ENCODE measurements around the gene MISP. TPM values are rescaled to one million over a fixed set of nuclear protein-coding genes. Genes with fewer than 3 reads are reported as not detected.

MISP gene
- total and polyA plus RNA-seq, 2 of the 8 experiments (the other 6 are each of a cell fraction or from before 2014, with no cell fraction given): 0.43 to 0.45 TPM

DNA sequence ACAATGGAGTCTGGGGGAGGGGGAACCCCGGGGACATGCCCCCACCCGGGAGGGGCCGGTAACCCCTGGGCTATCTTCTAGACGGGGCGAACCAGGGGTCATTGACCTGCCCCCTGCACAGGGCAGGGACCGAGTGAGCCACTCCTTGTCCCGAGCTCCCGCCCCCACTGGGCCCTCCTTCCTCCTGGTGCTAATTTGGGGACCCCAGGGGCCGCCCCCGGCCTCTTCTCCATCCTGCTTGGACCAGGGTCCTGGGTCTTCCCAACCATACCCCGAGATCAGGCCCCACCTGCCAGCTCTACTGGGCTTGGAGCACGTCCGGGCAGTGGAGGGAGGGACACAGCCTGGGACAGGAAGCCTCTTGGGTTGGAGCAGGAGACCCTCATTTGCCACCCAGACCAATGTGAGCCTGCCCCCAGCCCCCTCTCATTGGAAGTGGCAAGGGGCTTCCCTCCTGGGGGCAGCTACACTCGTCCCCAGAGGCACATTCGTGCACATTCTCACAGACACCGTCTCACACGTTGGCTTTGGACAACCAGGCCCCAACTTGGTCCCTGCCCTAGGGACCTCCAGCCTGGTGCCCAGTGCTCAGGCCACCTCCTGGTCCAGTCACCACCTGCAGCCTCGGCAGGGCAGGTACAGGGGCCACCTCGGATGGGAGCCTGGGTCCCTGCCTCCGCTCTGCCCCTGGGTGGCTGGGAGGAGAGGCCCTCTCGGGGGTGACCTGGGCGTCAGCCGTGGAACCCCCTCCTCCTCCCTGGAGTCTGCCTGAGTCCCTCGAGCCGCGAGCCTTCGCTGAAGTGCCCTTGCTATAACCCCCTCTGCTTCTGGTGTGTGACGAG, 3.3 kb upstream of the MISP start:
- H2BK20ac ChIP-seq (ENCODE audit: low read length): no peak overlapping the region
- FAIRE-seq (no peak), DNase-seq (ENCODE audit: low read depth in 1 of 2, low spot score in 2 of 2) (no peak)
- no peaks in the 10 kb centered on the region for H3K23me2 ChIP-seq (ENCODE audit: low read depth, low read length)
- no peak overlapping the region for H4K8ac ChIP-seq (ENCODE audit: extremely low read depth, insufficient read depth, low read length)
- peaks cover 0 to 1% of the 10 kb centered on the region in 2 experiments for H4K20me1 ChIP-seq (replicated peaks in 1 of 2; ENCODE audit: control insufficient read depth in 1 of 2, insufficient read depth in 2 of 2, low read length in 2 of 2)
- no peak overlapping the region for H2BK120ac ChIP-seq (replicated peaks; ENCODE audit: low read depth, low read length)
- no peak overlapping the region for H3K4me2 ChIP-seq (ENCODE audit: insufficient read depth in 1 of 2, low read depth in 2 of 2, low read length in 2 of 2)
- CTCF ChIA-PET (ENCODE audit: partially characterized antibody): no interaction called here
- peaks cover 5 to 14% of the 10 kb centered on the region in 2 experiments; a peak in 2 of 4 replicates for H3K9me3 ChIP-seq (ENCODE audit: insufficient read depth in 2 of 2, low read depth in 1 of 2, low read length in 1 of 2)
- H3K4me3 ChIP-seq (ENCODE audit: extremely low read depth in 1 of 4, insufficient read depth in 2 of 4, low read depth in 3 of 4, low read length in 4 of 4): no peak overlapping the region
- peak overlapping the region; percentile 71; the same call in 1 of the 2 replicates for H2BK5ac ChIP-seq (ENCODE audit: low read depth, low read length)
- no peak overlapping the region for H3K14ac ChIP-seq (ENCODE audit: insufficient read length)
- H2BK15ac ChIP-seq (ENCODE audit: low read length): no peak overlapping the region
- no peak overlapping the region for H3K56ac ChIP-seq (replicated peaks; ENCODE audit: insufficient read length, low read depth, low read length)
- no peak overlapping the region for H3K18ac ChIP-seq (ENCODE audit: extremely low read depth, low read length)
- H2BK12ac ChIP-seq (ENCODE audit: low read depth, low read length): no peak overlapping the region
- no peak overlapping the region for H4K91ac ChIP-seq (replicated peaks; ENCODE audit: insufficient read length, low read length)
- no peak overlapping the region for H4K5ac ChIP-seq (ENCODE audit: insufficient read length, low read depth, low read length)
- H3K79me1 ChIP-seq (ENCODE audit: low read depth, low read length): no peaks in the 10 kb centered on the region
- H2AK5ac ChIP-seq (ENCODE audit: low read depth, low read length): no peak overlapping the region
- no peaks in the 10 kb centered on the region for H3K79me2 ChIP-seq (ENCODE audit: control insufficient read depth in 1 of 2, insufficient read depth in 2 of 2, low read length in 2 of 2)
- POLR2A ChIA-PET (ENCODE audit: partially characterized antibody): interaction anchor here (1.3 kb wide), 1 partner anchor 279 kb away, joined by 3 read pairs; the partner anchor contains the start of gene CNN2
- no peak overlapping the region for H3K27ac ChIP-seq (ENCODE audit: low read depth, low read length)
- H3K23ac ChIP-seq (ENCODE audit: insufficient read length): no peak overlapping the region
- no peaks in the 10 kb centered on the region for H3K27me3 ChIP-seq (replicated peaks in 1 of 4; ENCODE audit: control insufficient read depth in 3 of 4, extremely low read depth in 1 of 4, insufficient read depth in 3 of 4, low read length in 3 of 4)
- no peak overlapping the region for H2AFZ ChIP-seq (ENCODE audit: low read length)
- H3K4me1 ChIP-seq (replicated peaks in 1 of 4; ENCODE audit: control insufficient read depth in 3 of 4, insufficient read depth in 4 of 4, low read length in 3 of 4): peaks cover 0 to 5% (median 3%) of the 10 kb centered on the region in 4 experiments; a peak in 3 of 7 replicates
- H3K4ac ChIP-seq (replicated peaks; ENCODE audit: insufficient read length, low read depth, low read length): no peak overlapping the region
- no peaks in the 10 kb centered on the region for H3K36me3 ChIP-seq (ENCODE audit: control insufficient read depth in 2 of 4, insufficient read depth in 4 of 4, low read length in 3 of 4)
- H3K9ac ChIP-seq (replicated peaks in 1 of 4; ENCODE audit: extremely low read depth in 1 of 4, low read depth in 3 of 4, low read length in 3 of 4): no peak overlapping the region
- WGBS, 2 experiments (ENCODE audit: extremely low coverage in 1 of 2, insufficient coverage in 1 of 2, insufficient read length in 1 of 2, insufficient replicate concordance in 2 of 2, low coverage in 1 of 2, low lambda C conversion rate in 2 of 2, missing lambda C conversion rate in 1 of 2): 91% methylated on average over 22 of the region's 28 CpGs; no CpG with 5 or more reads in 1 of the 2 experiments
- TF ChIP-seq EGR1 (IDR thresholded peaks at IDR 0.05; ENCODE audit: borderline replicate concordance, low read depth, low read length): no peak
- TF ChIP-seq SIX5 (IDR thresholded peaks at IDR 0.05; ENCODE audit: low read depth, low read length): no peak
- no peak for TF ChIP-seq CTBP2 (IDR thresholded peaks at IDR 0.05; ENCODE audit: borderline replicate concordance, insufficient read depth, insufficient read length, low read length)
- no peak for TF ChIP-seq RBBP5 (IDR thresholded peaks at IDR 0.05; ENCODE audit: borderline replicate concordance, low read depth, low read length)
- TF ChIP-seq CHD2 (IDR thresholded peaks at IDR 0.05; ENCODE audit: low read length): no peak
- no peak for TF ChIP-seq CBX5 (IDR thresholded peaks at IDR 0.05; ENCODE audit: low read depth, low read length)
- TF ChIP-seq EP300 (IDR thresholded peaks at IDR 0.05; ENCODE audit: borderline replicate concordance in 1 of 2, low read depth in 2 of 2, low read length in 2 of 2): no peak
- TF ChIP-seq PHF8 (conservative IDR thresholded peaks at IDR 0.05; ENCODE audit: low read depth, low read length): no peak
- TF ChIP-seq KDM5A (IDR thresholded peaks at IDR 0.05; ENCODE audit: low read length): no peak
- no peak for TF ChIP-seq RNF2 (IDR thresholded peaks at IDR 0.05; ENCODE audit: borderline replicate concordance, low read depth, low read length, missing control alignments, poor library complexity, severe bottlenecking)
- no peak for TF ChIP-seq TAF1 (IDR thresholded peaks at IDR 0.05; ENCODE audit: low read depth, low read length)
- TF ChIP-seq CREB1 (IDR thresholded peaks at IDR 0.05): no peak
